ENCODE results near the gene RNF123.

RNF123 gene

GRCh38 chr3:49652903-49653415 is 36.4 kb upstream of the RNF123 start:
- H3K27ac ChIP-seq (replicated peaks): no peak overlapping the region
- H3K4me3 ChIP-seq (replicated peaks; ENCODE audit: insufficient read depth, low read length): no peak overlapping the region
- no peak for TF ChIP-seq REST (IDR thresholded peaks at IDR 0.05; ENCODE audit: insufficient replicate concordance, low read depth)
- TF ChIP-seq GABPA (IDR thresholded peaks at IDR 0.05; ENCODE audit: low read depth): no peak
- TF ChIP-seq POLR2AphosphoS5 (IDR thresholded peaks at IDR 0.05; ENCODE audit: low read depth): no peak
- no peak for TF ChIP-seq CTCF (IDR thresholded peaks at IDR 0.05; ENCODE audit: insufficient read depth, low read length)
- TF ChIP-seq SPI1 (IDR thresholded peaks at IDR 0.05; ENCODE audit: borderline replicate concordance, low read depth): no peak
- no peak for DNase-seq (ENCODE audit: low read depth in 1 of 2, low spot score in 1 of 2)
- no peaks in the 10 kb centered on the region for H3K27me3 ChIP-seq (ENCODE audit: insufficient read depth, poor library complexity, severe bottlenecking)

- no peak overlapping the region for H3K4me3 ChIP-seq (replicated peaks; ENCODE audit: insufficient read depth, low read length)
- H3K27ac ChIP-seq (replicated peaks): no peak overlapping the region
- TF ChIP-seq POLR2AphosphoS5 (IDR thresholded peaks at IDR 0.05; ENCODE audit: low read depth) (no peak), SPI1 (IDR thresholded peaks at IDR 0.05; ENCODE audit: borderline replicate concordance, low read depth) (no peak), REST (IDR thresholded peaks at IDR 0.05; ENCODE audit: insufficient replicate concordance, low read depth) (no peak), CTCF (IDR thresholded peaks at IDR 0.05; ENCODE audit: insufficient read depth, low read length) (no peak), GABPA (IDR thresholded peaks at IDR 0.05; ENCODE audit: low read depth) (no peak)
- no peaks in the 10 kb centered on the region for H3K27me3 ChIP-seq (ENCODE audit: insufficient read depth, poor library complexity, severe bottlenecking)
- no peak for DNase-seq (ENCODE audit: low read depth in 1 of 2, low spot score in 1 of 2)
Observed at GRCh38 chr3:49653621-49654020, 35.7 kb upstream of the RNF123 start.

GRCh38 chr3:49654176-49654825 is 35.1 kb upstream of the RNF123 start:
- no peak overlapping the region for H3K27ac ChIP-seq (replicated peaks)
- no peaks in the 10 kb centered on the region for H3K27me3 ChIP-seq (ENCODE audit: insufficient read depth, poor library complexity, severe bottlenecking)

More at GRCh38 chr3:49654176-49654825, 35.1 kb upstream of the RNF123 start:
- no peak overlapping the region for H3K4me3 ChIP-seq (replicated peaks; ENCODE audit: insufficient read depth, low read length)
- DNase-seq (ENCODE audit: low read depth in 1 of 2, low spot score in 1 of 2): no peak
- TF ChIP-seq SPI1 (IDR thresholded peaks at IDR 0.05; ENCODE audit: borderline replicate concordance, low read depth) (no peak), GABPA (IDR thresholded peaks at IDR 0.05; ENCODE audit: low read depth) (no peak), REST (IDR thresholded peaks at IDR 0.05; ENCODE audit: insufficient replicate concordance, low read depth) (no peak), POLR2AphosphoS5 (IDR thresholded peaks at IDR 0.05; ENCODE audit: low read depth) (no peak), CTCF (IDR thresholded peaks at IDR 0.05; ENCODE audit: insufficient read depth, low read length) (no peak)

All from HL-60 (cell line).